WERI-Rb-1 (cell line): ENCODE data around the gene PRAC2.

ENCODE experiments used
- DNase-seq: peaks from one replicate; pipeline ENCODE4 v3.0.0-alpha.2; 2020
- H3K27ac ChIP-seq: fragments of 250-450 bp; sonication (Bioruptor Pico); 2 replicates; pipeline ENCODE4 v1.5.1; 2020; ENCODE audit warnings: mild to moderate bottlenecking, moderate library complexity
- H3K27me3 ChIP-seq: fragments of 250-450 bp; sonication (Bioruptor Pico); 2 replicates; pipeline ENCODE4 v1.5.1; 2021; ENCODE audit warnings: mild to moderate bottlenecking, low read depth, moderate library complexity; ENCODE audit not compliant: insufficient read depth, severe bottlenecking
- H3K36me3 ChIP-seq: fragments of 250-450 bp; sonication (Bioruptor Pico); 2 replicates; pipeline ENCODE4 v1.5.1; 2020; ENCODE audit warnings: mild to moderate bottlenecking, moderate library complexity
- H3K4me3 ChIP-seq: 2 replicates; pipeline ENCODE4 v1.5.1; 2011; ENCODE audit warnings: low read depth, mild to moderate bottlenecking, control low read depth, low read length
- H3K9me3 ChIP-seq: fragments of 250-450 bp; sonication (Bioruptor Pico); 2 replicates; pipeline ENCODE4 v1.5.1; 2021; ENCODE audit warnings: mild to moderate bottlenecking, moderate library complexity; ENCODE audit not compliant: severe bottlenecking
- TF ChIP-seq, protein P1 (sequence below): IDR thresholded peaks from 2 replicates; pipeline ENCODE4 v1.5.1; 2011; ENCODE audit warnings: low read depth, mild to moderate bottlenecking, control low read depth, inconsistent platforms, low read length

The PRAC2 gene

DNA sequence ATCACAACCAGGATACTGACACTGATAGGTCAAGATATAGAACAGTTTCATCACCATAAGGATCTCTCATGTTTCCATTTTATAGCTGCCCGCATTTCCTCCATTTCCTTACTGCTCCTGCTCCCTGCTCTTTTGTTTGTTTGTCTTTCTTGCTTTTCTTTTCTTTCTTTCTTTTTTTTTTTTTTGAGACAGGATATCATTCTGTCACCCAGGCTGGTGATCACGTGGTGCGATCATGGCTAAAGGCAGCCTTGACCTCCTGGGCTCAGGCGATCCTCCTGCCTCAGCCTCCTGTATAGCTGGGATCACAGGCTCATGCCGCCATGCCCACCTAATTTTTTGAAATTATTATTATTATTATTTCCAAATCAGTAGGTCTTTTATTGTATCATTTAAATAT is 32.3 kb upstream of the PRAC2 start:
- TF ChIP-seq, protein P1, sequence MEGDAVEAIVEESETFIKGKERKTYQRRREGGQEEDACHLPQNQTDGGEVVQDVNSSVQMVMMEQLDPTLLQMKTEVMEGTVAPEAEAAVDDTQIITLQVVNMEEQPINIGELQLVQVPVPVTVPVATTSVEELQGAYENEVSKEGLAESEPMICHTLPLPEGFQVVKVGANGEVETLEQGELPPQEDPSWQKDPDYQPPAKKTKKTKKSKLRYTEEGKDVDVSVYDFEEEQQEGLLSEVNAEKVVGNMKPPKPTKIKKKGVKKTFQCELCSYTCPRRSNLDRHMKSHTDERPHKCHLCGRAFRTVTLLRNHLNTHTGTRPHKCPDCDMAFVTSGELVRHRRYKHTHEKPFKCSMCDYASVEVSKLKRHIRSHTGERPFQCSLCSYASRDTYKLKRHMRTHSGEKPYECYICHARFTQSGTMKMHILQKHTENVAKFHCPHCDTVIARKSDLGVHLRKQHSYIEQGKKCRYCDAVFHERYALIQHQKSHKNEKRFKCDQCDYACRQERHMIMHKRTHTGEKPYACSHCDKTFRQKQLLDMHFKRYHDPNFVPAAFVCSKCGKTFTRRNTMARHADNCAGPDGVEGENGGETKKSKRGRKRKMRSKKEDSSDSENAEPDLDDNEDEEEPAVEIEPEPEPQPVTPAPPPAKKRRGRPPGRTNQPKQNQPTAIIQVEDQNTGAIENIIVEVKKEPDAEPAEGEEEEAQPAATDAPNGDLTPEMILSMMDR = no peak
- DNase-seq = no peak
- peaks cover 88% of the 10 kb centered on the region for H3K27me3 ChIP-seq
- H3K9me3 ChIP-seq = peaks cover 26% of the 10 kb centered on the region
- no peak overlapping the region for H3K27ac ChIP-seq
- H3K4me3 ChIP-seq = no peak overlapping the region
- H3K36me3 ChIP-seq = no peaks in the 10 kb centered on the region

DNA sequence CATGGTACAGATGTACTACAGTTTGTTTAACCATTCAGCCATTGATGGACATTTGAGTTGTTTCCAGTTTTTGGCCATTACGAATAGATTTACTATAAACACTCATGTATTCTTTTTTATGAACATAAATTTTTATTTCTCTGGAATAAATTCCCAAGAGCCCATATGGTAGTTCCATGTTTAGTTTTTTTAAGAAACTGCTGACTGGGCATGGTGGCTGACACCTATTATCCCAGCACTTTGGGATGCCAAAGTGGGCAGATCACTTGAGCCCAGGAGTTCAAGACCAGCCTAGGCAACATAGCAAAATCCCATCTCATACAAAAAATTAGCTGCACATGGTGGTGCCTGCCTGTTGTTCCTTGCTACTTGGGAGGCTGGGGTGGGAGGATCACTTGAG is 30.9 kb upstream of the PRAC2 start:
- H3K9me3 ChIP-seq = peaks cover 26% of the 10 kb centered on the region
- H3K4me3 ChIP-seq = no peak overlapping the region
- TF ChIP-seq, protein P1 = no peak
- H3K36me3 ChIP-seq = no peaks in the 10 kb centered on the region
- no peak overlapping the region for H3K27ac ChIP-seq
- no peak for DNase-seq
- peaks cover 91% of the 10 kb centered on the region for H3K27me3 ChIP-seq

DNA sequence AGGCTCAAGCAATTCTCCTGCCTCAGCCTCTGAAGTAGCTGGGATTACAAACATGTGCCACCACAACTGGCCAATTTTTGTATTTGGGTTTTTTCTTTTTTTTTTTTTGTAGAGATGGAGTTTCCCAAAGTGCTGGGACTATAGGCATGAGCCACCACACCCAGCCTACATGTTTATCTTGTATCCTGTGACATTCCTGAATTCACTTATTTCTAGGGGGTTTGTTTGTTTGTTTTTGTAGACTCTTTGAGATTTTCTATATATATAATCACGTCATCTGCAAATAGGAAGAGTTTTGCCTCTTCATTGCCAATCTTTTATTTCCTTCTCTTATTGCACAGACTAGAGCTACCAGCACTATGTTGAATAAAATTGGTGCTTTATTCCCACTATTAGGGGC is 29.8 kb upstream of the PRAC2 start:
- TF ChIP-seq, protein P1 = no peak
- DNase-seq = no peak
- Histone ChIP-seq H3K9me3 (peaks cover 26% of the 10 kb centered on the region), H3K27me3 (peaks cover 91% of the 10 kb centered on the region), H3K4me3 (no peak overlapping the region), H3K36me3 (no peaks in the 10 kb centered on the region), H3K27ac (no peak overlapping the region)

- TF ChIP-seq, protein P1 = no peak
- no peak for DNase-seq
- Histone ChIP-seq H3K27me3 (peaks cover 98% of the 10 kb centered on the region), H3K9me3 (peaks cover 8% of the 10 kb centered on the region), H3K4me3 (no peak overlapping the region), H3K27ac (no peak overlapping the region), H3K36me3 (no peaks in the 10 kb centered on the region)
Measured at GRCh38 chr17:48701864-48702532, 21.0 kb upstream of the PRAC2 start.

DNA sequence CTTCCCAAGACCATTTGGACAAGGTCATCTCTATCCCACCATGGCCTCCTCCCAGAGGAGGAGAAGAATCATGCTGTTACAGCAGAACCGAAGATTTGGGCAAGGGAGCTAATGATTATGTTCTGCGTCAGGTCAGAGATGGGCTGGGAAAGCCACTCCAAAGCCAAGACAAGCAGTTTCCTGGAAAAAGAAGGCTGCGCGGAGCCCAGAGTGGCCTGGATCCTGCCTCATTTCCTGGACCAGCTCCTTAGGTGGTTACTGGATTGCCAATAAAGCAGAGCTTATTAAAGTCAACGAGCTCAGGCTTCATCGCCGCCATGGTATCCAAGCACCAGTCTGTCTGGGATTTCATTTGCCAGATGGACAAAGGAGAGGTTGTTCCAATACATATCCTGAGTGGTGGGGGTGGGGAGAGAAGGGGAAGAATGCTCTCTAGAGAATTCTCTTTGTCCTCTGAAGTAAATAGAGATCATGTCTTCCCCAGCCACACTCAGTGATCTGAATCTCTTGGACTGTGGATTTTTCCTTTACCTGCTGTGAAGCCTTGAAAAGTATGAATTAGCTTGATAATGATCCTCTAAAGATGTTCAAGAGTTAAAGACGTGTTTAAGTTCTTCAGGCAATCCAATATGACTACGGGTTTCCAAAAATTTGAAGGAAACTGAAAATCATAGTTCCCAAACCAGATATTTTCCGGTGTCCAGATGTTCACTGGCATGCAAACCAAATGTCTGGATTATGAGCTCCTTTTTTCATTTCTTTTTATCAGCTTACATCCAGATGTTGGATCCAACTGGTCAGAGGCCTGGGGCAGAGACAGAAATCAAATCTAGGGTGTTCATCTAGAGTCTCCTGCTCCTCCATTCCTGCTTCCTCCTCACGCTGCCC is 18.4 kb upstream of the PRAC2 start:
- no peak for DNase-seq
- TF ChIP-seq, protein P1 = no peak
- H3K27me3 ChIP-seq = peaks cover 99% of the 10 kb centered on the region
- peaks cover 12% of the 10 kb centered on the region for H3K9me3 ChIP-seq
- no peaks in the 10 kb centered on the region for H3K36me3 ChIP-seq
- H3K27ac ChIP-seq = no peak overlapping the region
- no peak overlapping the region for H3K4me3 ChIP-seq
